H1 (cell line): Measurements from ENCODE around the gene WIPF3.
"Not testable (repeated sequence)": the region's sequence is repeated elsewhere in the genome, so short reads cannot be mapped to it uniquely, and the experiment has no call there.

Source experiments
- CTCF ChIP-seq, 3 experiments: IDR thresholded peaks; 1 replicate in 2 of 3; 2 replicates in 1 of 3; pipeline versions ENCODE4 v1.5.1 to v1.6.1; 2011; ENCODE audit warnings: low read length in 3 of 3, mild to moderate bottlenecking in 3 of 3, inconsistent platforms in 2 of 3, low read depth in 1 of 3, moderate library complexity in 1 of 3; ENCODE audit not compliant: insufficient read depth in 1 of 3; ENCODE audit errors: control extremely low read depth in 1 of 3
- EZH2 ChIP-seq: fragments of 200-600 bp; sonication (generic); IDR thresholded peaks from 2 replicates; pipeline ENCODE4 v1.7.1; 2012; ENCODE audit warnings: low read depth, mild to moderate bottlenecking, moderate library complexity, low read length, inconsistent platforms; ENCODE audit not compliant: severe bottlenecking
- GABPA ChIP-seq: IDR thresholded peaks from 2 replicates; pipeline ENCODE4 v1.6.1; 2011; ENCODE audit warnings: mild to moderate bottlenecking, low read length, moderate library complexity, borderline replicate concordance; ENCODE audit not compliant: insufficient read depth
- MAX ChIP-seq: IDR thresholded peaks from 2 replicates; pipeline ENCODE4 v1.6.1; 2012; ENCODE audit warnings: inconsistent platforms
- POLR2A ChIP-seq, 2 experiments: IDR thresholded peaks; 1 replicate in 1 of 2; 2 replicates in 1 of 2; pipeline ENCODE4 v1.6.1; 2011; ENCODE audit warnings: low read depth in 2 of 2, low read length in 2 of 2, mild to moderate bottlenecking in 2 of 2; ENCODE audit errors: control extremely low read depth in 1 of 2
- SP1 ChIP-seq: IDR thresholded peaks from 2 replicates; pipeline ENCODE4 v1.6.1; 2011; ENCODE audit warnings: low read depth, low read length

- not testable (repeated sequence) for TF ChIP-seq CTCF (IDR thresholded peaks at IDR 0.05; ENCODE audit: control extremely low read depth in 1 of 3, insufficient read depth in 1 of 3, low read depth in 1 of 3, low read length in 3 of 3); POLR2A (IDR thresholded peaks at IDR 0.05; ENCODE audit: control extremely low read depth in 1 of 2, low read depth in 2 of 2, low read length in 2 of 2); MAX; SP1; EZH2; GABPA
Measured at GRCh38 chr7:29961611-29962010, 155.3 kb downstream of the WIPF3 start.
